H7 (cell line): ENCODE measurements around the gene GDPD2. TPM values are rescaled to one million over a fixed set of nuclear protein-coding genes. Genes with fewer than 3 reads are reported as not detected.
A peak's percentile ranks its signal among the peaks of the same experiment; 100 is the strongest.

Experiments used
- DNase-seq: peaks from one replicate; pipeline ENCODE4 v3.0.0; 2012
- H3K27me3 ChIP-seq: 2 replicates; pipeline ENCODE4 v1.6.0; 2011; ENCODE audit warnings: mild to moderate bottlenecking, low read length; ENCODE audit not compliant: control insufficient read depth, insufficient read depth
- H3K36me3 ChIP-seq: replicated peaks from 2 replicates; pipeline ENCODE4 v1.5.1; 2011; ENCODE audit warnings: low read length; ENCODE audit not compliant: control insufficient read depth, insufficient read depth
- H3K4me3 ChIP-seq: 2 replicates; pipeline ENCODE4 v1.5.1; 2011; ENCODE audit warnings: low read depth, mild to moderate bottlenecking, control low read depth, low read length, moderate library complexity; ENCODE audit not compliant: insufficient read depth
- total RNA-seq: library from RNA; depleted of rRNA; stranded (reverse); fragments of >200 nt; shearing (Covaris generic); gene quantifications from 2 replicates; pipeline ENCODE4 v1.2.3, GENCODE V29; 2014

The GDPD2 gene
- total RNA-seq, 1 experiment from 2014 or later = 2.0 TPM

GRCh38 chrX:70432936-70433847 lies 10.1 kb downstream of the GDPD2 start:
- DNase-seq = peak; percentile 6
- H3K36me3 ChIP-seq = no peaks in the 10 kb centered on the region

GRCh38 chrX:70433848-70434351 lies 10.8 kb downstream of the GDPD2 start:
- peak; percentile 87 for DNase-seq
- peaks cover 2% of the 10 kb centered on the region; the same call in 1 of the 2 replicates for H3K27me3 ChIP-seq

More at GRCh38 chrX:70432936-70433847, 10.1 kb downstream of the GDPD2 start:
- peak overlapping the region; percentile 67; the same call in 1 of the 2 replicates for H3K4me3 ChIP-seq
- peaks cover 2% of the 10 kb centered on the region; the same call in 1 of the 2 replicates for H3K27me3 ChIP-seq

GRCh38 chrX:70434352-70434866 lies 11.3 kb downstream of the GDPD2 start:
- Histone ChIP-seq H3K27me3 (peaks cover 2% of the 10 kb centered on the region; the same call in 1 of the 2 replicates), H3K36me3 (no peaks in the 10 kb centered on the region)
- DNase-seq = peak; percentile 94

More at GRCh38 chrX:70433848-70434351, 10.8 kb downstream of the GDPD2 start:
- H3K4me3 ChIP-seq = peak overlapping the region; percentile 67
- H3K36me3 ChIP-seq = no peaks in the 10 kb centered on the region

GRCh38 chrX:70434914-70435586 lies 11.9 kb downstream of the GDPD2 start:
- H3K4me3 ChIP-seq = peak overlapping the region; percentile 56
- no peak for DNase-seq
- no peaks in the 10 kb centered on the region for H3K36me3 ChIP-seq
- peaks cover 2% of the 10 kb centered on the region; the same call in 1 of the 2 replicates for H3K27me3 ChIP-seq

More at GRCh38 chrX:70434352-70434866, 11.3 kb downstream of the GDPD2 start:
- peak overlapping the region; percentile 67 for H3K4me3 ChIP-seq

- Histone ChIP-seq H3K4me3 (no peak overlapping the region), H3K27me3 (peaks cover 2% of the 10 kb centered on the region; the same call in 1 of the 2 replicates), H3K36me3 (no peaks in the 10 kb centered on the region)
- peak; percentile 78 for DNase-seq
Observed at GRCh38 chrX:70436343-70436742, 13.2 kb downstream of the GDPD2 start.

GRCh38 chrX:70437011-70437410 lies 13.9 kb downstream of the GDPD2 start:
- no peaks in the 10 kb centered on the region for H3K36me3 ChIP-seq
- no peak for DNase-seq

GRCh38 chrX:70437921-70438665 lies 15.0 kb downstream of the GDPD2 start:
- Histone ChIP-seq H3K27me3 (peaks cover 2% of the 10 kb centered on the region; the same call in 1 of the 2 replicates), H3K4me3 (no peak overlapping the region), H3K36me3 (no peaks in the 10 kb centered on the region)
- DNase-seq = no peak

More at GRCh38 chrX:70437011-70437410, 13.9 kb downstream of the GDPD2 start:
- Histone ChIP-seq H3K27me3 (peaks cover 2% of the 10 kb centered on the region; the same call in 1 of the 2 replicates), H3K4me3 (no peak overlapping the region)

- H3K36me3 ChIP-seq = no peaks in the 10 kb centered on the region
- no peak overlapping the region for H3K4me3 ChIP-seq
- peaks cover 2% of the 10 kb centered on the region; the same call in 1 of the 2 replicates for H3K27me3 ChIP-seq
- DNase-seq = no peak
Observed at GRCh38 chrX:70439016-70439415, 15.9 kb downstream of the GDPD2 start.

- peak; percentile 4 for DNase-seq
- peaks cover 11% of the 10 kb centered on the region for H3K27me3 ChIP-seq
- no peak overlapping the region for H3K4me3 ChIP-seq
- no peaks in the 10 kb centered on the region for H3K36me3 ChIP-seq
Observed at GRCh38 chrX:70442224-70442623, 19.1 kb downstream of the GDPD2 start.

- H3K27me3 ChIP-seq = peaks cover 11% of the 10 kb centered on the region
- DNase-seq = peak; percentile 89
- H3K36me3 ChIP-seq = no peaks in the 10 kb centered on the region
- peak within 1 kb of the TSS; percentile 12; the same call in 1 of the 2 replicates for H3K4me3 ChIP-seq
Observed at GRCh38 chrX:70444326-70444945, 21.3 kb downstream of the GDPD2 start, which contains the start of gene DLG3. Gene DLG3, plus strand, starts transcription at chrX:70444835. Its CDS starts 367 bp downstream, at chrX:70445202.

- peak; percentile 55 for DNase-seq
- no peaks in the 10 kb centered on the region for H3K36me3 ChIP-seq
- peak overlapping the region; percentile 12; the same call in 1 of the 2 replicates for H3K4me3 ChIP-seq
- peaks cover 11% of the 10 kb centered on the region for H3K27me3 ChIP-seq
Observed at GRCh38 chrX:70444946-70445656, 22.0 kb downstream of the GDPD2 start.

- DNase-seq = peak; percentile 16
- Histone ChIP-seq H3K36me3 (no peaks in the 10 kb centered on the region), H3K4me3 (no peak overlapping the region), H3K27me3 (peaks cover 11% of the 10 kb centered on the region)
Observed at GRCh38 chrX:70445951-70446350, 22.8 kb downstream of the GDPD2 start.
